Liver (tissue), 9 donors: ENCODE measurements around the gene LRCH4. TPM values are rescaled to one million over a fixed set of nuclear protein-coding genes. Genes with fewer than 3 reads are reported as not detected.

ENCODE experiments used
- DNase-seq: peaks from one replicate; pipeline ENCODE4 v3.0.0-alpha.2; 2017; ENCODE audit warnings: low spot score
- H3K27ac ChIP-seq, 2 donors: one replicate each; pipeline ENCODE4 v1.7.0; 2013; ENCODE audit warnings: inconsistent platforms in 2 of 2, low read length in 2 of 2, control low read depth in 1 of 2, low read depth in 1 of 2, mild to moderate bottlenecking in 1 of 2
- H3K27me3 ChIP-seq, 4 donors: one replicate each; pipeline versions ENCODE4 v1.6.1 to v1.7.0; 2013; ENCODE audit warnings: low read length in 3 of 4, inconsistent platforms in 1 of 4, mild to moderate bottlenecking in 1 of 4, moderate library complexity in 1 of 4; ENCODE audit not compliant: control insufficient read depth in 4 of 4, insufficient read depth in 4 of 4
- H3K36me3 ChIP-seq, 4 donors: one replicate each; pipeline versions ENCODE4 v1.6.1 to v1.7.0; 2013; ENCODE audit warnings: low read length in 3 of 4, mild to moderate bottlenecking in 3 of 4, low read depth in 1 of 4, moderate library complexity in 1 of 4; ENCODE audit not compliant: control insufficient read depth in 4 of 4, insufficient read depth in 3 of 4
- H3K4me1 ChIP-seq, 4 donors: one replicate each; pipeline versions ENCODE4 v1.6.1 to v1.7.0; 2013; ENCODE audit warnings: low read length in 3 of 4, mild to moderate bottlenecking in 3 of 4, moderate library complexity in 1 of 4; ENCODE audit not compliant: control insufficient read depth in 4 of 4, insufficient read depth in 4 of 4
- H3K4me3 ChIP-seq, 3 donors: one replicate each; pipeline versions ENCODE4 v1.6.1 to v1.7.0; 2013; ENCODE audit warnings: low read length in 3 of 3, control low read depth in 1 of 3, low read depth in 1 of 3, mild to moderate bottlenecking in 1 of 3
- H3K9ac ChIP-seq, 2 donors: one replicate each; pipeline ENCODE4 v1.7.0; 2013; ENCODE audit warnings: low read length in 2 of 2, mild to moderate bottlenecking in 2 of 2, moderate library complexity in 2 of 2, control low read depth in 1 of 2, low read depth in 1 of 2
- H3K9me3 ChIP-seq, 4 donors: one replicate each; pipeline versions ENCODE4 v1.6.1 to v1.7.0; 2013; ENCODE audit warnings: low read length in 3 of 4; ENCODE audit not compliant: control insufficient read depth in 4 of 4
- ATF3 ChIP-seq: IDR thresholded peaks from 2 replicates; pipeline ENCODE4 v1.6.1; 2016; ENCODE audit warnings: antibody characterized with exemption
- CTCF ChIP-seq: fragments of 150-350 bp; IDR thresholded peaks from 2 replicates; pipeline ENCODE4 v1.5.1; 2017; ENCODE audit warnings: improper control_type of control experiment, low read depth, low read length; ENCODE audit not compliant: missing input control
- EGR1 ChIP-seq, 2 donors: IDR thresholded peaks; 2 replicates each; pipeline ENCODE4 v1.6.1; 2016 to 2018; ENCODE audit warnings: antibody characterized with exemption in 2 of 2, low read depth in 2 of 2
- FOXA1 ChIP-seq: IDR thresholded peaks from 2 replicates; pipeline ENCODE4 v1.6.1; 2016; ENCODE audit warnings: antibody characterized with exemption
- FOXA2 ChIP-seq: IDR thresholded peaks from 2 replicates; pipeline ENCODE4 v1.6.1; 2016; ENCODE audit warnings: antibody characterized with exemption
- GABPA ChIP-seq, 2 donors: IDR thresholded peaks in 1 of 2; conservative IDR thresholded peaks in 1 of 2; 2 replicates each; pipeline ENCODE4 v1.6.1; 2016; ENCODE audit warnings: antibody characterized with exemption in 2 of 2, mild to moderate bottlenecking in 1 of 2, moderate library complexity in 1 of 2
- HNF4A ChIP-seq, 2 donors: conservative IDR thresholded peaks; 2 replicates each; pipeline ENCODE4 v1.6.1; 2016; ENCODE audit warnings: antibody characterized with exemption in 2 of 2, mild to moderate bottlenecking in 2 of 2
- JUND ChIP-seq, 2 donors: IDR thresholded peaks; 2 replicates each; pipeline ENCODE4 v1.6.1; 2016; ENCODE audit warnings: antibody characterized with exemption in 2 of 2
- MAX ChIP-seq: IDR thresholded peaks from 2 replicates; pipeline ENCODE4 v1.6.1; 2016; ENCODE audit warnings: antibody characterized with exemption
- NR2F2 ChIP-seq: IDR thresholded peaks from 2 replicates; pipeline ENCODE4 v1.6.1; 2016; ENCODE audit warnings: antibody characterized with exemption
- RAD21 ChIP-seq, 2 donors: IDR thresholded peaks; 2 replicates each; pipeline ENCODE4 v1.6.1; 2016; ENCODE audit warnings: antibody characterized with exemption in 2 of 2, mild to moderate bottlenecking in 2 of 2
- REST ChIP-seq: IDR thresholded peaks from 2 replicates; pipeline ENCODE4 v1.6.1; 2016; ENCODE audit warnings: antibody characterized with exemption, mild to moderate bottlenecking
- RXRA ChIP-seq, 2 donors: IDR thresholded peaks; 2 replicates each; pipeline ENCODE4 v1.6.1; 2017 to 2018; ENCODE audit warnings: antibody characterized with exemption in 2 of 2, mild to moderate bottlenecking in 1 of 2
- SP1 ChIP-seq: IDR thresholded peaks from 2 replicates; pipeline ENCODE4 v1.6.1; 2018; ENCODE audit warnings: antibody characterized with exemption, mild to moderate bottlenecking
- TAF1 ChIP-seq: conservative IDR thresholded peaks from 2 replicates; pipeline ENCODE4 v1.6.1; 2016; ENCODE audit warnings: antibody characterized with exemption, mild to moderate bottlenecking
- YY1 ChIP-seq: IDR thresholded peaks from 2 replicates; pipeline ENCODE4 v1.6.1; 2016; ENCODE audit warnings: antibody characterized with exemption, mild to moderate bottlenecking
- ZBTB33 ChIP-seq: IDR thresholded peaks from 2 replicates; pipeline ENCODE4 v1.6.1; 2016; ENCODE audit warnings: antibody characterized with exemption
- WGBS: extraction: QIAGEN DNeasy Blood & Tissue Kit; methylation state at CpG from one replicate; pipeline ENCODE4 v1.1.7; 2013; 5-methylcytosine and 5-hydroxymethylcytosine counted together
- polyA plus RNA-seq, 2 donors: library from polyadenylated mRNA; stranded (reverse) in 1 of 2; unstranded in 1 of 2; fragments of 200-250 nt in 1 of 2; fragments of >200 nt in 1 of 2; fragmentation: Nextera tagmentation in 1 of 2; extraction: Ambion mirVana in 1 of 2; gene quantifications; one replicate each; pipeline versions ENCODE4 v1.2.1 to v1.2.3, GENCODE V29; 2013 to 2015
- total RNA-seq, 2 donors: library from RNA; depleted of rRNA; stranded (reverse); fragments of >200 nt; gene quantifications; one replicate each; pipeline ENCODE4 v1.2.3, GENCODE V29; 2014
- donor health status: healthy.
- donor health status: healthy.
- donor health status: healthy.
- donor health status: healthy.
- donor health status: healthy.

The LRCH4 gene
- total and polyA plus RNA-seq, 4 donors = 8.2 to 25.8 (median 13.0) TPM

- Histone ChIP-seq H3K27ac (peak overlapping the region; percentile 20 to 51), H3K9ac (no peak overlapping the region), H3K36me3 (peaks cover 0 to 4% (median 3%) of the 10 kb centered on the region in 4 donors), H3K9me3 (no peaks in the 10 kb centered on the region), H3K4me3 (no peak overlapping the region), H3K27me3 (no peaks in the 10 kb centered on the region), H3K4me1 (peaks cover 20 to 61% (median 45%) of the 10 kb centered on the region in 4 donors)
- DNase-seq = no peak
- TF ChIP-seq MAX = no peak
- TF ChIP-seq EGR1 (IDR thresholded peaks at IDR 0.05; ENCODE audit: low read depth in 2 of 2) = no peak
- TF ChIP-seq GABPA (IDR thresholded peaks at IDR 0.05 in 1 of 2, conservative IDR thresholded peaks at IDR 0.05 in 1 of 2) = no peak
- TF ChIP-seq ZBTB33 = no peak
- TF ChIP-seq RXRA (IDR thresholded peaks at IDR 0.05) = no peak
- TF ChIP-seq HNF4A (conservative IDR thresholded peaks at IDR 0.05) = no peak
- WGBS = 53% methylated on average over 26 of the region's 26 CpGs
These were observed 14.7 kb downstream of the LRCH4 start for GRCh38 chr7:100570954-100571828.

GRCh38 chr7:100568896-100569844, 16.8 kb downstream of the LRCH4 start:
- H3K4me3 ChIP-seq = peak overlapping the region in 1 of 3 donors; percentile 52

More at GRCh38 chr7:100568896-100569844, 16.8 kb downstream of the LRCH4 start:
- peaks cover 0 to 2% (median under 1%) of the 10 kb centered on the region in 4 donors for H3K36me3 ChIP-seq
- peaks cover 35 to 74% (median 61%) of the 10 kb centered on the region in 4 donors for H3K4me1 ChIP-seq
- TF ChIP-seq MAX = peak; percentile 45
- peak; percentile 61 for TF ChIP-seq YY1
- TF ChIP-seq JUND (IDR thresholded peaks at IDR 0.05) = no peak
- TF ChIP-seq NR2F2 = peak; percentile 17
- no peak for TF ChIP-seq GABPA (IDR thresholded peaks at IDR 0.05 in 1 of 2, conservative IDR thresholded peaks at IDR 0.05 in 1 of 2)
- TF ChIP-seq REST = peak; percentile 82
- TF ChIP-seq FOXA1 = no peak
- peak; percentile 60 to 66 for TF ChIP-seq RAD21 (IDR thresholded peaks at IDR 0.05)
- TF ChIP-seq TAF1 = no peak
- TF ChIP-seq RXRA (IDR thresholded peaks at IDR 0.05) = peak in 1 of 2 donors; percentile 71
- TF ChIP-seq EGR1 (IDR thresholded peaks at IDR 0.05; ENCODE audit: low read depth in 2 of 2) = peak in 1 of 2 donors; percentile 83
- TF ChIP-seq SP1 = peak; percentile 45
- no peak for TF ChIP-seq ATF3
- no peak for TF ChIP-seq FOXA2
- no peak for TF ChIP-seq ZBTB33
- TF ChIP-seq CTCF = peak; percentile 77
- TF ChIP-seq HNF4A (conservative IDR thresholded peaks at IDR 0.05) = peak; percentile 53 to 69
- H3K9me3 ChIP-seq = no peaks in the 10 kb centered on the region
- no peaks in the 10 kb centered on the region for H3K27me3 ChIP-seq
- DNase-seq = peak; percentile 81
- 14% methylated on average over 36 of the region's 36 CpGs for WGBS
- H3K27ac ChIP-seq = peak overlapping the region; percentile 84 to 90
- peak overlapping the region; percentile 26 to 54 for H3K9ac ChIP-seq
